ENCODE data around the gene NAV1.

The NAV1 gene

GRCh38 chr1:201540846-201541735 is 2.2 kb downstream of the NAV1 start:
- DNase-seq: no peak
- Histone ChIP-seq H3K27me3 (replicated peaks; ENCODE audit: insufficient read depth, low read length) (peaks cover 40% of the 10 kb centered on the region), H3K9me3 (replicated peaks; ENCODE audit: insufficient read depth, low read length) (no peaks in the 10 kb centered on the region), H3K79me2 (ENCODE audit: low read length) (no peaks in the 10 kb centered on the region), H3K9ac (ENCODE audit: low read length) (no peak overlapping the region), H3K4me1 (ENCODE audit: low read length) (no peaks in the 10 kb centered on the region), H3K4me2 (ENCODE audit: low read depth, low read length) (no peak overlapping the region), H3F3A (ENCODE audit: insufficient read depth, low read length) (no peaks in the 10 kb centered on the region), H2AFZ (ENCODE audit: low read length) (no peak overlapping the region), H3K36me3 (replicated peaks; ENCODE audit: insufficient read depth, low read length) (no peaks in the 10 kb centered on the region), H3K9me2 (replicated peaks; ENCODE audit: insufficient read depth, low read length) (no peaks in the 10 kb centered on the region), H3K4me3 (ENCODE audit: low read length) (no peak overlapping the region), H4K20me1 (ENCODE audit: insufficient read depth, low read length) (no peaks in the 10 kb centered on the region), H3K27ac (ENCODE audit: low read length) (no peak overlapping the region)
- TF ChIP-seq EZH2 (optimal IDR thresholded peaks at IDR 0.05; ENCODE audit: low read depth, low read length) (no peak), EZH2phosphoT487 (IDR thresholded peaks at IDR 0.05; ENCODE audit: low read length) (no peak), CTCF (IDR thresholded peaks at IDR 0.05; ENCODE audit: low read length) (no peak)

GRCh38 chr1:201542309-201543035 is 3.5 kb downstream of the NAV1 start:
- no peaks in the 10 kb centered on the region for H3F3A ChIP-seq (ENCODE audit: insufficient read depth, low read length)
- no peak overlapping the region for H3K27ac ChIP-seq (ENCODE audit: low read length)
- no peak overlapping the region for H2AFZ ChIP-seq (ENCODE audit: low read length)
- H3K9me2 ChIP-seq (replicated peaks; ENCODE audit: insufficient read depth, low read length): no peaks in the 10 kb centered on the region
- no peak overlapping the region for H3K4me3 ChIP-seq (ENCODE audit: low read length)
- H3K79me2 ChIP-seq (ENCODE audit: low read length): no peaks in the 10 kb centered on the region
- no peak overlapping the region for H3K4me2 ChIP-seq (ENCODE audit: low read depth, low read length)
- no peaks in the 10 kb centered on the region for H3K36me3 ChIP-seq (replicated peaks; ENCODE audit: insufficient read depth, low read length)
- no peak for TF ChIP-seq CTCF (IDR thresholded peaks at IDR 0.05; ENCODE audit: low read length)
- no peak for TF ChIP-seq EZH2 (optimal IDR thresholded peaks at IDR 0.05; ENCODE audit: low read depth, low read length)
- TF ChIP-seq EZH2phosphoT487 (IDR thresholded peaks at IDR 0.05; ENCODE audit: low read length): no peak
- DNase-seq: no peak
- no peaks in the 10 kb centered on the region for H3K4me1 ChIP-seq (ENCODE audit: low read length)
- no peaks in the 10 kb centered on the region for H3K9me3 ChIP-seq (replicated peaks; ENCODE audit: insufficient read depth, low read length)
- H4K20me1 ChIP-seq (ENCODE audit: insufficient read depth, low read length): no peaks in the 10 kb centered on the region
- H3K27me3 ChIP-seq (replicated peaks; ENCODE audit: insufficient read depth, low read length): peaks cover 36% of the 10 kb centered on the region
- no peak overlapping the region for H3K9ac ChIP-seq (ENCODE audit: low read length)

GRCh38 chr1:201543871-201544642 is 5.1 kb downstream of the NAV1 start:
- H3K4me3 ChIP-seq (ENCODE audit: low read length): no peak overlapping the region
- TF ChIP-seq CTCF (IDR thresholded peaks at IDR 0.05; ENCODE audit: low read length): no peak
- no peak for DNase-seq
- no peaks in the 10 kb centered on the region for H3K36me3 ChIP-seq (replicated peaks; ENCODE audit: insufficient read depth, low read length)
- H3K79me2 ChIP-seq (ENCODE audit: low read length): no peaks in the 10 kb centered on the region
- H3K27me3 ChIP-seq (replicated peaks; ENCODE audit: insufficient read depth, low read length): peaks cover 20% of the 10 kb centered on the region
- no peaks in the 10 kb centered on the region for H4K20me1 ChIP-seq (ENCODE audit: insufficient read depth, low read length)
- H3K9me3 ChIP-seq (replicated peaks; ENCODE audit: insufficient read depth, low read length): no peaks in the 10 kb centered on the region
- H3F3A ChIP-seq (ENCODE audit: insufficient read depth, low read length): no peaks in the 10 kb centered on the region
- no peaks in the 10 kb centered on the region for H3K4me1 ChIP-seq (ENCODE audit: low read length)
- no peak overlapping the region for H2AFZ ChIP-seq (ENCODE audit: low read length)
- H3K27ac ChIP-seq (ENCODE audit: low read length): no peak overlapping the region
- H3K9ac ChIP-seq (ENCODE audit: low read length): no peak overlapping the region
- no peak overlapping the region for H3K4me2 ChIP-seq (ENCODE audit: low read depth, low read length)
- H3K9me2 ChIP-seq (replicated peaks; ENCODE audit: insufficient read depth, low read length): no peaks in the 10 kb centered on the region
